SK-N-SH treated with all-trans-retinoic acid at 6 μM for 48 hours (cell line): ENCODE measurements around the gene JUND.

ENCODE experiments used
- ATAC-seq: fragments of 200-7000 bp; cut with Tn5 transposase; 3 replicates; pipeline ENCODE4 v1.9.1; 2020; ENCODE audit warnings: mild to moderate bottlenecking, moderate library complexity
- ARNTL ChIP-seq: fragments of 450-650 bp; formaldehyde crosslinking; IDR thresholded peaks from 2 replicates; pipeline ENCODE4 v1.5.0; 2020; ENCODE audit warnings: low read depth, mild to moderate bottlenecking, moderate library complexity, borderline replicate concordance
- BACH2 ChIP-seq: fragments of 250-450 bp; sonication (Bioruptor Pico); IDR thresholded peaks from 2 replicates; pipeline ENCODE4 v1.9.0; 2021; ENCODE audit warnings: mild to moderate bottlenecking, borderline replicate concordance
- ESRRG ChIP-seq: fragments of 250-450 bp; sonication (Bioruptor Pico); IDR thresholded peaks from 2 replicates; pipeline ENCODE4 v1.6.1; 2021; ENCODE audit warnings: mild to moderate bottlenecking
- GLIS3 ChIP-seq: fragments of 250-450 bp; sonication (Bioruptor Pico); IDR thresholded peaks from 2 replicates; pipeline ENCODE4 v1.5.0; 2020; ENCODE audit warnings: mild to moderate bottlenecking, moderate library complexity
- ISL1 ChIP-seq: fragments of 250-450 bp; sonication (Bioruptor Pico); IDR thresholded peaks from 2 replicates; pipeline ENCODE4 v2.1.2; 2022; ENCODE audit warnings: mild to moderate bottlenecking, moderate library complexity
- OSR1 ChIP-seq: fragments of 250-450 bp; sonication (Bioruptor Pico); IDR thresholded peaks from 2 replicates; pipeline ENCODE4 v1.8.0; 2022; ENCODE audit warnings: moderate library complexity, mild to moderate bottlenecking, inconsistent platforms
- RARB ChIP-seq: fragments of 250-450 bp; sonication (Bioruptor Pico); IDR thresholded peaks from 2 replicates; pipeline ENCODE4 v1.8.0; 2021; ENCODE audit warnings: mild to moderate bottlenecking, moderate library complexity
- SNAI2 ChIP-seq: fragments of 250-450 bp; sonication (Bioruptor Pico); IDR thresholded peaks from 2 replicates; pipeline ENCODE4 v1.5.0; 2020; ENCODE audit warnings: mild to moderate bottlenecking, moderate library complexity
- TCF4 ChIP-seq: fragments of 250-450 bp; sonication (Bioruptor Pico); IDR thresholded peaks from 2 replicates; pipeline ENCODE4 v1.8.0; 2021; ENCODE audit warnings: mild to moderate bottlenecking, moderate library complexity, borderline replicate concordance
- ZC3H10 ChIP-seq: fragments of 250-450 bp; sonication (Bioruptor Pico); IDR thresholded peaks from 2 replicates; pipeline ENCODE4 v1.5.1; 2021; ENCODE audit warnings: mild to moderate bottlenecking, moderate library complexity
- ZFP3 ChIP-seq: fragments of 250-450 bp; sonication (Bioruptor Pico); IDR thresholded peaks from 2 replicates; pipeline ENCODE4 v1.5.0; 2020; ENCODE audit warnings: mild to moderate bottlenecking, moderate library complexity
- ZFP30 ChIP-seq: fragments of 450-650 bp; formaldehyde crosslinking; IDR thresholded peaks from 2 replicates; pipeline ENCODE4 v1.5.0; 2022; ENCODE audit warnings: mild to moderate bottlenecking, moderate library complexity
- ZNF70 ChIP-seq: fragments of 450-650 bp; formaldehyde crosslinking; IDR thresholded peaks from 2 replicates; pipeline ENCODE4 v1.5.0; 2020; ENCODE audit warnings: mild to moderate bottlenecking, moderate library complexity
- ZNF8 ChIP-seq: fragments of 450-650 bp; formaldehyde crosslinking; IDR thresholded peaks from 2 replicates; pipeline ENCODE4 v1.5.0; 2020; ENCODE audit warnings: mild to moderate bottlenecking, moderate library complexity
- TF ChIP-seq, protein P1 (sequence below): fragments of 250-450 bp; sonication (Bioruptor Pico); IDR thresholded peaks from 2 replicates; pipeline ENCODE4 v1.8.0; 2021; ENCODE audit warnings: low read depth, mild to moderate bottlenecking, moderate library complexity, borderline replicate concordance
- TF ChIP-seq, protein P2 (sequence below): fragments of 250-450 bp; sonication (Bioruptor Pico); IDR thresholded peaks from 2 replicates; pipeline ENCODE4 v1.5.0; 2020; ENCODE audit warnings: mild to moderate bottlenecking, moderate library complexity
- TF ChIP-seq, protein P3 (sequence below): fragments of 250-450 bp; sonication (Bioruptor Pico); IDR thresholded peaks from 2 replicates; pipeline ENCODE4 v1.5.1; 2020; ENCODE audit warnings: low read depth, mild to moderate bottlenecking, moderate library complexity
- TF ChIP-seq, protein P4 (sequence below): fragments of 250-450 bp; sonication (Bioruptor Pico); IDR thresholded peaks from 2 replicates; pipeline ENCODE4 v1.5.1; 2021; ENCODE audit warnings: mild to moderate bottlenecking, moderate library complexity
- TF ChIP-seq, protein P5 (sequence below): fragments of 250-450 bp; sonication (Bioruptor Pico); IDR thresholded peaks from 2 replicates; pipeline ENCODE4 v1.8.0; 2020; ENCODE audit warnings: mild to moderate bottlenecking, moderate library complexity, borderline replicate concordance

Gene JUND

DNA sequence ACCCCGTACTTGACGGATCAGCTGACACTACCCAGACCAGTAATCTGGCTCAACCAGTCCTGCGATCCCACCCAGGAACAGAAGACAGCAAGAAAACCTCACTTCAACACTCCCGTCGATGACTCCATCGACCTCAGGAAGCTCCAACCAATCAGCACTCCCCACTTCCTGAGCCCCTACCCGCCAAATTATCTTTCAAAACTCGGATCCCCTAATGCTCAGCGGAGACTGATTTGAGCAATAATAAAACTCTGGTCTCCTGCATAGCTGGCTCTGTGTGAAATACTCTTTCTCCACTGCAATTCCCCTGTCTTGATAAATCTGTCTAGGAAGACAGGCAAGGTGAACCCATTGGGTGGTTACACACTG lies 40.3 kb upstream of the JUND start:
- TF ChIP-seq OSR1: no peak
- TF ChIP-seq GLIS3: no peak
- TF ChIP-seq TCF4 (CRISPR knock-in tag): no peak
- TF ChIP-seq ZFP3 (CRISPR knock-in tag): no peak
- TF ChIP-seq SNAI2 (CRISPR knock-in tag): no peak
- TF ChIP-seq ISL1 (CRISPR knock-in tag): no peak
- TF ChIP-seq, protein P1, sequence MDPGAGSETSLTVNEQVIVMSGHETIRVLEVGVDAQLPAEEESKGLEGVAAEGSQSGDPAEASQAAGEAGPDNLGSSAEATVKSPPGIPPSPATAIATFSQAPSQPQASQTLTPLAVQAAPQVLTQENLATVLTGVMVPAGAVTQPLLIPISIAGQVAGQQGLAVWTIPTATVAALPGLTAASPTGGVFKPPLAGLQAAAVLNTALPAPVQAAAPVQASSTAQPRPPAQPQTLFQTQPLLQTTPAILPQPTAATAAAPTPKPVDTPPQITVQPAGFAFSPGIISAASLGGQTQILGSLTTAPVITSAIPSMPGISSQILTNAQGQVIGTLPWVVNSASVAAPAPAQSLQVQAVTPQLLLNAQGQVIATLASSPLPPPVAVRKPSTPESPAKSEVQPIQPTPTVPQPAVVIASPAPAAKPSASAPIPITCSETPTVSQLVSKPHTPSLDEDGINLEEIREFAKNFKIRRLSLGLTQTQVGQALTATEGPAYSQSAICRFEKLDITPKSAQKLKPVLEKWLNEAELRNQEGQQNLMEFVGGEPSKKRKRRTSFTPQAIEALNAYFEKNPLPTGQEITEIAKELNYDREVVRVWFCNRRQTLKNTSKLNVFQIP: no peak
- no peak for TF ChIP-seq ZNF70 (CRISPR knock-in tag)
- TF ChIP-seq, protein P2, sequence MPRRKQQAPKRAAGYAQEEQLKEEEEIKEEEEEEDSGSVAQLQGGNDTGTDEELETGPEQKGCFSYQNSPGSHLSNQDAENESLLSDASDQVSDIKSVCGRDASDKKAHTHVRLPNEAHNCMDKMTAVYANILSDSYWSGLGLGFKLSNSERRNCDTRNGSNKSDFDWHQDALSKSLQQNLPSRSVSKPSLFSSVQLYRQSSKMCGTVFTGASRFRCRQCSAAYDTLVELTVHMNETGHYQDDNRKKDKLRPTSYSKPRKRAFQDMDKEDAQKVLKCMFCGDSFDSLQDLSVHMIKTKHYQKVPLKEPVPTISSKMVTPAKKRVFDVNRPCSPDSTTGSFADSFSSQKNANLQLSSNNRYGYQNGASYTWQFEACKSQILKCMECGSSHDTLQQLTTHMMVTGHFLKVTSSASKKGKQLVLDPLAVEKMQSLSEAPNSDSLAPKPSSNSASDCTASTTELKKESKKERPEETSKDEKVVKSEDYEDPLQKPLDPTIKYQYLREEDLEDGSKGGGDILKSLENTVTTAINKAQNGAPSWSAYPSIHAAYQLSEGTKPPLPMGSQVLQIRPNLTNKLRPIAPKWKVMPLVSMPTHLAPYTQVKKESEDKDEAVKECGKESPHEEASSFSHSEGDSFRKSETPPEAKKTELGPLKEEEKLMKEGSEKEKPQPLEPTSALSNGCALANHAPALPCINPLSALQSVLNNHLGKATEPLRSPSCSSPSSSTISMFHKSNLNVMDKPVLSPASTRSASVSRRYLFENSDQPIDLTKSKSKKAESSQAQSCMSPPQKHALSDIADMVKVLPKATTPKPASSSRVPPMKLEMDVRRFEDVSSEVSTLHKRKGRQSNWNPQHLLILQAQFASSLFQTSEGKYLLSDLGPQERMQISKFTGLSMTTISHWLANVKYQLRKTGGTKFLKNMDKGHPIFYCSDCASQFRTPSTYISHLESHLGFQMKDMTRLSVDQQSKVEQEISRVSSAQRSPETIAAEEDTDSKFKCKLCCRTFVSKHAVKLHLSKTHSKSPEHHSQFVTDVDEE (CRISPR knock-in tag): no peak
- TF ChIP-seq, protein P3, sequence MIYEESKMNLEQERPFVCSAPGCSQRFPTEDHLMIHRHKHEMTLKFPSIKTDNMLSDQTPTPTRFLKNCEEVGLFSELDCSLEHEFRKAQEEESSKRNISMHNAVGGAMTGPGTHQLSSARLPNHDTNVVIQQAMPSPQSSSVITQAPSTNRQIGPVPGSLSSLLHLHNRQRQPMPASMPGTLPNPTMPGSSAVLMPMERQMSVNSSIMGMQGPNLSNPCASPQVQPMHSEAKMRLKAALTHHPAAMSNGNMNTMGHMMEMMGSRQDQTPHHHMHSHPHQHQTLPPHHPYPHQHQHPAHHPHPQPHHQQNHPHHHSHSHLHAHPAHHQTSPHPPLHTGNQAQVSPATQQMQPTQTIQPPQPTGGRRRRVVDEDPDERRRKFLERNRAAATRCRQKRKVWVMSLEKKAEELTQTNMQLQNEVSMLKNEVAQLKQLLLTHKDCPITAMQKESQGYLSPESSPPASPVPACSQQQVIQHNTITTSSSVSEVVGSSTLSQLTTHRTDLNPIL (CRISPR knock-in tag): no peak
- TF ChIP-seq RARB (CRISPR knock-in tag): no peak
- TF ChIP-seq ESRRG (CRISPR knock-in tag): no peak
- no peak for TF ChIP-seq ZNF8
- TF ChIP-seq BACH2: no peak
- TF ChIP-seq ZFP30: no peak
- TF ChIP-seq, protein P4, sequence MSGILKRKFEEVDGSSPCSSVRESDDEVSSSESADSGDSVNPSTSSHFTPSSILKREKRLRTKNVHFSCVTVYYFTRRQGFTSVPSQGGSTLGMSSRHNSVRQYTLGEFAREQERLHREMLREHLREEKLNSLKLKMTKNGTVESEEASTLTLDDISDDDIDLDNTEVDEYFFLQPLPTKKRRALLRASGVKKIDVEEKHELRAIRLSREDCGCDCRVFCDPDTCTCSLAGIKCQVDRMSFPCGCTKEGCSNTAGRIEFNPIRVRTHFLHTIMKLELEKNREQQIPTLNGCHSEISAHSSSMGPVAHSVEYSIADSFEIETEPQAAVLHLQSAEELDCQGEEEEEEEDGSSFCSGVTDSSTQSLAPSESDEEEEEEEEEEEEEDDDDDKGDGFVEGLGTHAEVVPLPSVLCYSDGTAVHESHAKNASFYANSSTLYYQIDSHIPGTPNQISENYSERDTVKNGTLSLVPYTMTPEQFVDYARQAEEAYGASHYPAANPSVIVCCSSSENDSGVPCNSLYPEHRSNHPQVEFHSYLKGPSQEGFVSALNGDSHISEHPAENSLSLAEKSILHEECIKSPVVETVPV (CRISPR knock-in tag): no peak
- ATAC-seq: no peak

DNA sequence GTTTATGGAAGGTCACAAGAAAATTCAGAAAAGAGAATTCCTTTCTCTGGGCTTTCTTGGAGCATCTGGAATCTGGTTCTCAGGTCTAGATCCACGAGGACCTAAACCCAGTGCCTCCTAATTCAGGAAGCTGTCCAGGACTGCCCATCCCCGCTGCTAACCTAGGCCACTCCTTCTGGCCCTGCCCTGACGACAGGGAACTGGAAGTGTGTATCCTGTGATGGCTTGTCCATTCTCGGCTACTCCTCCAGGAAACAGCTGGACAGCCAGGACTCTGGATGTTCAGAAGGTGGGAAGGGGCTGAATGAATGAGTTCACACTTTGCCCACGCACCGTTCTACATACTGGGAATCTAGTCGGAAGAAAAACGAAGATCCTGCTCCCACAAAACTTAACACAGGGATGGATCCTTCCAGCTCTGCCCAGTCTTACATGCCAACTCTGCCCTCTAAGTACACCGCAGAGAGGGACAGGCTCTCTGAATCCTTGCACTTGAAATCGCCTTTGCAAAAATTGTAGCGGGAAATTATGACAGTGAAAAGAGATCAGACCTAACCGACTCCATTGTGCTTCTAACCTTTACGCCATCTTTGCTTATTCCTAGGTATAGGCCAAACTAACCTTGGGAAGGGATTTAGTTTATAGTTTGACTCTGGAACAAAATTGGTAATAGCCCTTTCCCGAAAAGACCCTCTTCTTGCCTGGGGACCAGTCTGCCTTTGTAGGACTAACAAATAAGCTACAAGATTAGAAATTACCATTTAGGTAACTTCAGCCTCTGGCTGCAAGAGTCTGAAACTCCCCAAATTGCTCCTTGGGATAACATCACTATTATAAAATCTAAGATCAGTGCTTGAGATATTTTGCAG lies 39.7 kb upstream of the JUND start:
- ATAC-seq: no peak
- TF ChIP-seq TCF4 (CRISPR knock-in tag): no peak
- TF ChIP-seq ZC3H10 (CRISPR knock-in tag): no peak
- TF ChIP-seq ESRRG (CRISPR knock-in tag): no peak
- TF ChIP-seq OSR1: no peak
- TF ChIP-seq, protein P5, sequence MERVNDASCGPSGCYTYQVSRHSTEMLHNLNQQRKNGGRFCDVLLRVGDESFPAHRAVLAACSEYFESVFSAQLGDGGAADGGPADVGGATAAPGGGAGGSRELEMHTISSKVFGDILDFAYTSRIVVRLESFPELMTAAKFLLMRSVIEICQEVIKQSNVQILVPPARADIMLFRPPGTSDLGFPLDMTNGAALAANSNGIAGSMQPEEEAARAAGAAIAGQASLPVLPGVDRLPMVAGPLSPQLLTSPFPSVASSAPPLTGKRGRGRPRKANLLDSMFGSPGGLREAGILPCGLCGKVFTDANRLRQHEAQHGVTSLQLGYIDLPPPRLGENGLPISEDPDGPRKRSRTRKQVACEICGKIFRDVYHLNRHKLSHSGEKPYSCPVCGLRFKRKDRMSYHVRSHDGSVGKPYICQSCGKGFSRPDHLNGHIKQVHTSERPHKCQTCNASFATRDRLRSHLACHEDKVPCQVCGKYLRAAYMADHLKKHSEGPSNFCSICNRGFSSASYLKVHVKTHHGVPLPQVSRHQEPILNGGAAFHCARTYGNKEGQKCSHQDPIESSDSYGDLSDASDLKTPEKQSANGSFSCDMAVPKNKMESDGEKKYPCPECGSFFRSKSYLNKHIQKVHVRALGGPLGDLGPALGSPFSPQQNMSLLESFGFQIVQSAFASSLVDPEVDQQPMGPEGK (CRISPR knock-in tag): no peak
- TF ChIP-seq, protein P2 (CRISPR knock-in tag): no peak
- TF ChIP-seq ISL1 (CRISPR knock-in tag): no peak
- TF ChIP-seq ARNTL (CRISPR knock-in tag): no peak
- no peak for TF ChIP-seq ZNF8
- TF ChIP-seq ZNF70 (CRISPR knock-in tag): no peak
- TF ChIP-seq, protein P3 (CRISPR knock-in tag): no peak
- TF ChIP-seq, protein P1: no peak
